ENCODE data around the gene DLG2. TPM values are rescaled to one million over a fixed set of nuclear protein-coding genes. Genes with fewer than 3 reads are reported as not detected.

The DLG2 gene
- total RNA-seq, 1 experiment from 2014 or later, result 17.5 TPM

DNA sequence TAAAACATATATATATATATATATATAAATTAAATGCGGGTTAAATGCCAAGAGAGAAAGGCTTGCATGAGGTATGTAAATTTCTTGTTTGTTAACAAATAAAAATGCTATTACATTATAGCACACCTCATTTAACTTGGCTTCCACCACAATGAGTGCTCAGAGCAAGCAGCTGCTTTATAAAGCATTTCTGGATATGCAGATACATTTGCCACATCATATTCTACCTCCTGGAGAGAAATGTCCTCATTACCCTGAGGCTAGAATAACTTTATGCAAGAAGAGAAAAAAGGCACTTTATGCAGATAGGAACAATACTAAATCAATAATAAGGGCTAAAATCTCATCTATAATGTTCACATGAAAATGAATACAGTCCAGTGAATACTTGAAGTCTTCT lies 2159.3 kb downstream of the DLG2 start:
- Mint-ChIP-seq H3K4me1 (peaks cover 2% of the 10 kb centered on the region; the same call in 1 of the 2 replicates), H3K36me3 (no peaks in the 10 kb centered on the region), H3K27me3 (ENCODE audit: low read depth) (no peaks in the 10 kb centered on the region), H3K9me3 (no peaks in the 10 kb centered on the region), H3K27ac (no peak overlapping the region), H3K4me3 (no peak overlapping the region)
- ATAC-seq (no peak), DNase-seq (ENCODE audit: low spot score) (no peak)
- ChIA-PET CTCF (no interaction called here), POLR2A (no interaction called here)
- TF ChIP-seq ZSCAN18 (CRISPR knock-in tag; IDR thresholded peaks at IDR 0.05) (no peak), FOXK1 (CRISPR knock-in tag; IDR thresholded peaks at IDR 0.05) (no peak), ZNF425 (CRISPR knock-in tag; conservative IDR thresholded peaks at IDR 0.05) (no peak), NR2C2 (CRISPR knock-in tag; IDR thresholded peaks at IDR 0.05) (no peak), SMAD4 (CRISPR knock-in tag; IDR thresholded peaks at IDR 0.05) (no peak), ZNF232 (CRISPR knock-in tag; IDR thresholded peaks at IDR 0.05) (no peak), SP1 (CRISPR knock-in tag; conservative IDR thresholded peaks at IDR 0.05) (no peak), GABPB1 (CRISPR knock-in tag; IDR thresholded peaks at IDR 0.05) (no peak), E2F5 (CRISPR knock-in tag; IDR thresholded peaks at IDR 0.05) (no peak), NFE2L1 (CRISPR knock-in tag; IDR thresholded peaks at IDR 0.05) (no peak), CTCF (IDR thresholded peaks at IDR 0.05) (no peak), ZNF219 (CRISPR knock-in tag; IDR thresholded peaks at IDR 0.05; ENCODE audit: borderline replicate concordance) (no peak), GTF2I (CRISPR knock-in tag; conservative IDR thresholded peaks at IDR 0.05) (no peak), ZNF263 (CRISPR knock-in tag; IDR thresholded peaks at IDR 0.05; ENCODE audit: low read depth) (no peak), KAT7 (CRISPR knock-in tag; IDR thresholded peaks at IDR 0.05; ENCODE audit: borderline replicate concordance) (no peak), ESRRA (CRISPR knock-in tag; IDR thresholded peaks at IDR 0.05; ENCODE audit: borderline replicate concordance) (no peak), SMAD3 (CRISPR knock-in tag; IDR thresholded peaks at IDR 0.05; ENCODE audit: borderline replicate concordance) (no peak)

DNA sequence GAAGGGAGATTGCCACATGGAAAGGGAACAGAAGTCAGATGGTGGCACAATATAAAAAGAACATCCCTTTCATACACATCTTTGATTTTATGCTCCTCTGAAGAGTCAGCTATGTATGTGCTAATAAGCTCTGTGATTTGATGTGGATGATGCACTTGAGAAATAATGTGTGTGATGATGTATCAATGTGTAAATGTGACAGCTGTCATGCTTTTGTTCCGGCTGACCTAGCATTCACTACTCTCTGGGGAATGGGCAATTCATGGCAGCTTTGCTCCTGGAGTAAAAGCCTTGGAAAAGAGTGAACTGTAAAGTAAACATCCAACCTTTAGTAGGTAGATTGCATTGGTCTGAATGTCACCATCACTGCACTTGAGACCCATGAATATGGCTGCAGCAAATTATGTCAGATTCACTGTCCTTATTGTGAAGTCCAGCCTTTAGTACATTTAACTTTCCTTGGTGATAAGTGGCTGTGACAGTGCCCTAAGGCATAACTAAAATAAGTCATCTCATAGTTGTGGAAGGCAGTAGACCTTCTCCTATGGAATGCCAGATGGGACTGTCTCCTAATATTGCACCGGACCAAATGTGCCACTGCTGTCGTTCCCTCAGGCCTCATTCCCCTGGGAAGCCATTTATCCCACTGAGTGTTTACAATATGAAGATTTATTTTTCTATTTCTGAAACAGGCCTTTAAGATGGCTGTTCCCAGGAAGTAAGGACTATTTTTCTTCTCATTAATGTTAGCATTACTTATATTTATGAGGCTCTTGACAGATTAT lies 2162.8 kb downstream of the DLG2 start:
- H3K27ac Mint-ChIP-seq, result no peak overlapping the region
- no peak for DNase-seq (ENCODE audit: low spot score)
- ChIA-PET POLR2A (no interaction called here), CTCF (no interaction called here)
- no peaks in the 10 kb centered on the region for H3K27me3 Mint-ChIP-seq (ENCODE audit: low read depth)
- peaks cover 2% of the 10 kb centered on the region for H3K4me1 Mint-ChIP-seq
- no peak for ATAC-seq
- H3K36me3 Mint-ChIP-seq, result no peaks in the 10 kb centered on the region
- no peak overlapping the region for H3K4me3 Mint-ChIP-seq
- no peaks in the 10 kb centered on the region for H3K9me3 Mint-ChIP-seq
- TF ChIP-seq FOXJ3 (CRISPR knock-in tag; IDR thresholded peaks at IDR 0.05; ENCODE audit: borderline replicate concordance) (no peak), ATF6 (CRISPR knock-in tag; IDR thresholded peaks at IDR 0.05) (no peak), NR1H2 (CRISPR knock-in tag; IDR thresholded peaks at IDR 0.05) (no peak), TP53 (CRISPR knock-in tag; IDR thresholded peaks at IDR 0.05) (no peak), ZNF423 (CRISPR knock-in tag; IDR thresholded peaks at IDR 0.05) (no peak), ZNF671 (CRISPR knock-in tag; IDR thresholded peaks at IDR 0.05) (no peak), ESRRA (CRISPR knock-in tag; IDR thresholded peaks at IDR 0.05; ENCODE audit: borderline replicate concordance) (no peak), E2F5 (CRISPR knock-in tag; IDR thresholded peaks at IDR 0.05) (no peak), SOX15 (CRISPR knock-in tag; IDR thresholded peaks at IDR 0.05) (no peak), ZNF219 (CRISPR knock-in tag; IDR thresholded peaks at IDR 0.05; ENCODE audit: borderline replicate concordance) (no peak), TEAD1 (CRISPR knock-in tag; IDR thresholded peaks at IDR 0.05) (no peak)
- TF ChIP-seq, protein P1, sequence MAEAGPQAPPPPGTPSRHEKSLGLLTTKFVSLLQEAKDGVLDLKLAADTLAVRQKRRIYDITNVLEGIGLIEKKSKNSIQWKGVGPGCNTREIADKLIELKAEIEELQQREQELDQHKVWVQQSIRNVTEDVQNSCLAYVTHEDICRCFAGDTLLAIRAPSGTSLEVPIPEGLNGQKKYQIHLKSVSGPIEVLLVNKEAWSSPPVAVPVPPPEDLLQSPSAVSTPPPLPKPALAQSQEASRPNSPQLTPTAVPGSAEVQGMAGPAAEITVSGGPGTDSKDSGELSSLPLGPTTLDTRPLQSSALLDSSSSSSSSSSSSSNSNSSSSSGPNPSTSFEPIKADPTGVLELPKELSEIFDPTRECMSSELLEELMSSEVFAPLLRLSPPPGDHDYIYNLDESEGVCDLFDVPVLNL (CRISPR knock-in tag; IDR thresholded peaks at IDR 0.05; ENCODE audit: borderline replicate concordance, low read depth), result no peak

Data from WTC11 (cell line).